HepG2 (cell line): ENCODE data around the gene EYA3. TPM values are rescaled to one million over a fixed set of nuclear protein-coding genes. Genes with fewer than 3 reads are reported as not detected.

ENCODE experiments used
- AGO1 ChIP-seq: fragments of 200-400 bp; formaldehyde crosslinking; IDR thresholded peaks from 2 replicates; pipeline ENCODE4 v1.6.1; 2017; ENCODE audit warnings: mild to moderate bottlenecking, low read depth, low read length, moderate library complexity; ENCODE audit not compliant: poor library complexity, severe bottlenecking
- ARID3A ChIP-seq: IDR thresholded peaks from 2 replicates; pipeline ENCODE4 v1.6.1; 2012; ENCODE audit warnings: low read depth, low read length, improper control_type of control experiment
- DPF2 ChIP-seq: sonication (generic); formaldehyde crosslinking; IDR thresholded peaks from 2 replicates; pipeline ENCODE4 v1.4.0; 2020; ENCODE audit warnings: mild to moderate bottlenecking, low read depth, missing genetic modification reagents, borderline replicate concordance
- GATAD2A ChIP-seq: IDR thresholded peaks from 2 replicates; pipeline ENCODE4 v1.6.1; 2016
- GMEB1 ChIP-seq: sonication (generic); formaldehyde crosslinking; IDR thresholded peaks from 2 replicates; pipeline ENCODE4 v1.5.1; 2020; ENCODE audit warnings: missing genetic modification reagents, mild to moderate bottlenecking, borderline replicate concordance
- KLF13 ChIP-seq: sonication (generic); formaldehyde crosslinking; IDR thresholded peaks from 2 replicates; pipeline ENCODE4 v1.4.0; 2020; ENCODE audit warnings: mild to moderate bottlenecking, missing genetic modification reagents
- MXI1 ChIP-seq: IDR thresholded peaks from 3 replicates; pipeline ENCODE4 v1.6.1; 2012; ENCODE audit warnings: low read depth, low read length, inconsistent platforms, borderline replicate concordance
- NAIF1 ChIP-seq: sonication (generic); formaldehyde crosslinking; IDR thresholded peaks from 2 replicates; pipeline ENCODE4 v1.5.0; 2020; ENCODE audit warnings: mild to moderate bottlenecking, missing genetic modification reagents, borderline replicate concordance
- NR3C1 ChIP-seq: sonication (generic); formaldehyde crosslinking; IDR thresholded peaks from 2 replicates; pipeline ENCODE4 v1.4.0; 2020; ENCODE audit warnings: missing genetic modification reagents
- POLR2AphosphoS2 ChIP-seq: IDR thresholded peaks from 2 replicates; pipeline ENCODE4 v1.6.1; 2011; ENCODE audit warnings: low read depth, low read length, improper control_type of control experiment
- SATB2 ChIP-seq: sonication (generic); formaldehyde crosslinking; IDR thresholded peaks from 2 replicates; pipeline ENCODE4 v1.5.0; 2020; ENCODE audit warnings: missing genetic modification reagents
- TCF12 ChIP-seq, 2 experiments: fragments of 450-650 bp in 1 of 2; sonication (generic) in 1 of 2; formaldehyde crosslinking in 1 of 2; IDR thresholded peaks; 2 replicates each; pipeline versions ENCODE4 v1.6.1 to v1.8.0; 2017 to 2022; ENCODE audit warnings: antibody characterized with exemption in 1 of 2, mild to moderate bottlenecking in 1 of 2, missing genetic modification reagents in 1 of 2, moderate library complexity in 1 of 2
- ZKSCAN8 ChIP-seq: IDR thresholded peaks from 2 replicates; pipeline ENCODE4 v1.6.1; 2016; ENCODE audit warnings: borderline replicate concordance, missing genetic modification reagents, missing compliant biosample characterization
- ZNF274 ChIP-seq: sonication (generic); formaldehyde crosslinking; IDR thresholded peaks from 2 replicates; pipeline ENCODE4 v1.5.1; 2020; ENCODE audit warnings: mild to moderate bottlenecking, missing genetic modification reagents
- ZNF326 ChIP-seq: sonication (generic); formaldehyde crosslinking; IDR thresholded peaks from 2 replicates; pipeline ENCODE4 v1.4.0; 2020; ENCODE audit warnings: missing genetic modification reagents, borderline replicate concordance
- ZNF646 ChIP-seq: sonication (generic); formaldehyde crosslinking; IDR thresholded peaks from 2 replicates; pipeline ENCODE4 v1.9.0; 2021; ENCODE audit warnings: mild to moderate bottlenecking, missing genetic modification reagents
- ZNF660 ChIP-seq: sonication (generic); formaldehyde crosslinking; IDR thresholded peaks from 2 replicates; pipeline ENCODE4 v1.5.1; 2020; ENCODE audit warnings: mild to moderate bottlenecking, low read depth, missing genetic modification reagents, borderline replicate concordance
- polyA plus RNA-seq, 8 experiments: library from polyadenylated mRNA; depleted of rRNA in 3 of 8; stranded (reverse) in 7 of 8; unstranded in 1 of 8; fragments of >200 nt; fragmentation: Illumina TruSeq in 4 of 8; extraction: Trizol in 4 of 8; gene quantifications; 2 replicates each; pipeline versions ENCODE4 v1.2.1 to v1.2.3, GENCODE V29; 2011 to 2016; ENCODE audit warnings: low read depth in 4 of 8, missing spikeins in 1 of 8, mixed read lengths in 1 of 8; ENCODE audit not compliant: insufficient read depth in 1 of 8
- total RNA-seq, 5 experiments: library from RNA; depleted of rRNA; stranded (reverse); fragments of >200 nt; fragmentation: Illumina TruSeq; extraction: Trizol; gene quantifications; 2 replicates each; pipeline ENCODE4 v1.2.3, GENCODE V29; 2016; ENCODE audit warnings: low read depth in 1 of 5
- TF ChIP-seq, protein P1 (sequence below): fragments of 450-650 bp; IDR thresholded peaks from 2 replicates; pipeline ENCODE4 v1.6.1; 2017

The EYA3 gene
- total and polyA plus RNA-seq, 2 of the 13 experiments (the other 11 are each of a cell fraction or from before 2014, with no cell fraction given) = 13.9 to 19.7 TPM

GRCh38 chr1:28091043-28091781 is 2.8 kb upstream of the EYA3 start (continued):
- TF ChIP-seq SATB2 (CRISPR knock-in tag) (no peak), AGO1 (no peak), DPF2 (CRISPR knock-in tag) (no peak), TCF12 (IDR thresholded peaks at IDR 0.05) (no peak), TCF12 (CRISPR knock-in tag; IDR thresholded peaks at IDR 0.05) (no peak), ZNF660 (CRISPR knock-in tag) (no peak), ZNF326 (CRISPR knock-in tag) (no peak), GATAD2A (CRISPR knock-in tag) (peak; percentile 53; the same call in 1 of the 2 replicates), ZKSCAN8 (CRISPR knock-in tag) (peak; percentile 78; the same call in 1 of the 2 replicates), NAIF1 (CRISPR knock-in tag) (no peak), MXI1 (no peak), ARID3A (peak; percentile 71), KLF13 (no peak), POLR2AphosphoS2 (no peak), NR3C1 (CRISPR knock-in tag) (no peak), ZNF274 (CRISPR knock-in tag) (no peak), GMEB1 (CRISPR knock-in tag) (no peak), ZNF646 (CRISPR knock-in tag) (no peak)
- TF ChIP-seq, protein P1, sequence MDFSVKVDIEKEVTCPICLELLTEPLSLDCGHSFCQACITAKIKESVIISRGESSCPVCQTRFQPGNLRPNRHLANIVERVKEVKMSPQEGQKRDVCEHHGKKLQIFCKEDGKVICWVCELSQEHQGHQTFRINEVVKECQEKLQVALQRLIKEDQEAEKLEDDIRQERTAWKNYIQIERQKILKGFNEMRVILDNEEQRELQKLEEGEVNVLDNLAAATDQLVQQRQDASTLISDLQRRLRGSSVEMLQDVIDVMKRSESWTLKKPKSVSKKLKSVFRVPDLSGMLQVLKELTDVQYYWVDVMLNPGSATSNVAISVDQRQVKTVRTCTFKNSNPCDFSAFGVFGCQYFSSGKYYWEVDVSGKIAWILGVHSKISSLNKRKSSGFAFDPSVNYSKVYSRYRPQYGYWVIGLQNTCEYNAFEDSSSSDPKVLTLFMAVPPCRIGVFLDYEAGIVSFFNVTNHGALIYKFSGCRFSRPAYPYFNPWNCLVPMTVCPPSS = no peak
